HG03066 (cell line): ENCODE data around the gene ADSS1.
"Not testable (repeated sequence)": the region's sequence is repeated elsewhere in the genome, so short reads cannot be mapped to it uniquely, and the experiment has no call there.

Experiments
- ATAC-seq: cut with Tn5 transposase; IDR thresholded peaks from one replicate; pipeline ENCODE4 v1.9.1; 2021; ENCODE audit warnings: low read depth; ENCODE audit not compliant: unreplicated experiment

Gene ADSS1

DNA sequence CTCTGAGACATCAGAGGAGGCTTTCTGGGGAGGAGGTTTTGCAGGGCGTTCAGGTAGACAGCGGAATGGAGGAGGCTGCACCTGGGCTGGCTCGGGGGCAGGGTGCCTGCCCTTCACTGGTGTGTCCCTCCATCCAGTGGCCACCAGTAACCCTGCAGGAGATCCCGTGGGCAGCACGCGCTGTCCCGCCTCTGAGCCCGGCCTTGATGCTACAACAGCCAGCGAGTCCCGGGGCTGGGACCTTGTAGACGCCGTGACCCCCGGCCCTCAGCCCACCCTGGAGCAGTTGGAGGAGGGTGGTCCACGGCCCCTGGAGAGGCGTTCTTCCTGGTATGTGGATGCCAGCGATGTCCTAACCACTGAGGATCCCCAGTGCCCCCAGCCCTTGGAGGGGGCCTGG, 10.0 kb upstream of the ADSS1 start:
- no peak for ATAC-seq

GRCh38 chr14:104714681-104715080, 9.3 kb upstream of the ADSS1 start:
- no peak for ATAC-seq

- ATAC-seq = no peak
Observed at GRCh38 chr14:104715416-104715815, 8.6 kb upstream of the ADSS1 start.

DNA sequence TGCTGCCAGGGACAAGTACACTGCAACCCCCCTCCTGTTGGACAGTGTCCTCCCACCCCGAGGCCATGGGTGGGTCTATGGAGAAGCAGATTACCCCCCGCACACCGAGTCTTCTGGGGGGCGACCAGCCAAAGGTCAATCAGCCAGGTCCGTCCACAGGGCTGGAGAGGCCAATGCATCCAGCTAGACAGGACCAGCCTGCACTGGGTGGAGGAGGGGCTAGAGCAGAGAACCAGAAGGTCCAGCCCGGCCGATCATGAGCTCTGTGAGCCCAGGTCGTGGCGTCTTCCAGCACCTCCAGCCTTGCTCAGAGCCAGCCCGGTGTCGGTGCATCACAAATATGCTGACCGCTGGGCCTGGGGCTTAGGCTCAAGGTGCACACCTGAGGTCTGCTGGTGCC, 8.2 kb upstream of the ADSS1 start:
- ATAC-seq = no peak

DNA sequence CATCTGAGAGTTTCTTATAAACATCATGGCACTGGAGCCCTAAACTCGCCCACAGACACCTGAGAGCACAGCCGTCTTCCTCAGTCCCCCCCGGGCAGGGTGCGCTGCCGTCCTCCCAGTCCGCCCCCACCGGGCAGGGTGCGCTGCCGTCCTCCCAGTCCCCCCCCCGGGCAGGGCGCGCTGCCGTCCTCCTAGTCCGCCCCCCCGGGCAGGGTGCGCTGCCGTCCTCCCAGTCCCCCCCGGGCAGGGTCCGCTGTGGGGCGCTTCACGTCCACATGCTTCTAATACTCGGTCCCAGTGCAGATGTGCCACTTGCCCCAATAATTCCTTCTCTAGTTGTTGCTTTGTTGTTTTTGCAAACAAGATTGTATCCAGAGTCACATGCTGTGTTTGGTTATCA, 6.9 kb upstream of the ADSS1 start:
- ATAC-seq = no peak

- ATAC-seq = no peak
Observed at GRCh38 chr14:104717646-104718045, 6.4 kb upstream of the ADSS1 start.

DNA sequence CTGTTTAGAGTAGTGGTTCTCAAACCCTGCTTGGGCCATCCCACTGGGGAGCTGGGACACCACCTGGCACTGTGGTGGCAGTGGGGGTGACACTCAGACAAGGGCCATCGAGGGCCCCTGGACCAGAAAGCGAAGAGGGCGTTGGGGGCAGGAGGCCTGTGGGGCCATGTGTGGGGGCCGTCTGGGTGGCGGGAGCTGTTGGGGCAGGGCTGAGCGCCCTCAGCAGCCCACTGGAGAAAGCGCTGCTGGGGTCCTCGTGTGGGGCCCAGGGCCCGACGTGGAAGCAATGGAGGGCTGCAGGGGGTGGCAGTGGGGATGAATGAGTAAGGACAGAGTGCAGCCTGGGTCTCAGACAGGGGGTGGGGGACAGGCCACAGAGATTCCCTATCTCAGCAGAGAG, 5.9 kb upstream of the ADSS1 start:
- no peak for ATAC-seq

- ATAC-seq = no peak
Observed at GRCh38 chr14:104718871-104719270, 5.2 kb upstream of the ADSS1 start.

DNA sequence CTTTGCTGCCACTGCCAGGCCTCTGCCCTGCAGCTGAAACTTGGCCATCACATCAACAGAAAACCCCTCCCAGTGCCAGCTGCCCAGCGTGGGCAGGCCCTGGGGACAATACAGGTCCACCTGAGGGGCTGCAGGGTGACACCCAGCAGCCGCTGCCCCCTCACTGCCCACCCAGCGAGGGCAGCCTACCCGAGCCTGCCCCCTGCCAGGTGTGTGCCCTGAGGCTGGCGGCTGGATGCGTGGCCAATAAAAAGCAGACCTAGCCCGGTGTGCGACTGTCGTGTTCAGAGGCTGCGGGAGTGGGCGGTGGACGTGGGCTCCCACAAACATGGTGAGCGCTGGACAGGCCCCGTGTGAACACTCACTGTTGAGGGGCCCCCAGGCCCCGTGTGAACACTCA, 4.7 kb upstream of the ADSS1 start:
- no peak for ATAC-seq

- ATAC-seq = no peak
Observed at GRCh38 chr14:104721505-104722431, 2.3 kb upstream of the ADSS1 start.

DNA sequence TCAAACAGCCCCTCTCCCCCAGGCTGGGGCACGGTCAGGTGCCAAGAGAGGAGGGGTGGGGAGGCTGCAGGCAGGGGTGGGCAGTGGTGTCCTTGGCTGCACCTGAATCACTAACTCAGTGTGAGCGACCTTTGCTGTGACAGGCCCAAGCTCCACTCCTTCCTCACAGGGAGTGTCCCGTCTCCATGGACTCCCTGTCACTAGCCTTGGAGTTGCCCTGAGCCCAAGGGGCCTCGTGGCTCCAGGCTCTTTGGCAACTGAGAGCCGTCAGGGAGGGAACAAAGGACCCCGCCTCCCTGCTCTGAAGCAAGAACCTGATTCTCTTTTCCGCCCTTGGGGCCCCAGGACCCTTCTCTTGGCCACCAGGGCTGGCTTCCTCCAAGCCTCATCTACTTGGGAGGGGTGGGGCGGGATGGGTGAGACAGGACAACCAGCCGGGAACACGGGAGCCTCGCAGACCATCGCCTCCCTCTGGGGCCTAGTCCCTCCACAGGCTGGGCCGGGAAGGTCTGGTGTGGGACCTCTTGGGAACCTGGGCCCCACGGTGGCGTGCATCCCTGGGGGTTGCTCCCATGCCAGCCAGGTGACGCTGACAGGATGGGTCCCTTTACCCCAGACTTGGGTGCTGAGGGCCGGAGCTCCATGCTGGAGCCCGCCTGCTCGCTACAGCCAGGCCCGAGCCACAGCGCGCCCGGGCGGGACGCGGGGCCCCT, 935 bp upstream of the ADSS1 start:
- ATAC-seq = no peak

- no peak for ATAC-seq
Observed at GRCh38 chr14:104724407-104724980, 465 bp downstream of the ADSS1 start.

DNA sequence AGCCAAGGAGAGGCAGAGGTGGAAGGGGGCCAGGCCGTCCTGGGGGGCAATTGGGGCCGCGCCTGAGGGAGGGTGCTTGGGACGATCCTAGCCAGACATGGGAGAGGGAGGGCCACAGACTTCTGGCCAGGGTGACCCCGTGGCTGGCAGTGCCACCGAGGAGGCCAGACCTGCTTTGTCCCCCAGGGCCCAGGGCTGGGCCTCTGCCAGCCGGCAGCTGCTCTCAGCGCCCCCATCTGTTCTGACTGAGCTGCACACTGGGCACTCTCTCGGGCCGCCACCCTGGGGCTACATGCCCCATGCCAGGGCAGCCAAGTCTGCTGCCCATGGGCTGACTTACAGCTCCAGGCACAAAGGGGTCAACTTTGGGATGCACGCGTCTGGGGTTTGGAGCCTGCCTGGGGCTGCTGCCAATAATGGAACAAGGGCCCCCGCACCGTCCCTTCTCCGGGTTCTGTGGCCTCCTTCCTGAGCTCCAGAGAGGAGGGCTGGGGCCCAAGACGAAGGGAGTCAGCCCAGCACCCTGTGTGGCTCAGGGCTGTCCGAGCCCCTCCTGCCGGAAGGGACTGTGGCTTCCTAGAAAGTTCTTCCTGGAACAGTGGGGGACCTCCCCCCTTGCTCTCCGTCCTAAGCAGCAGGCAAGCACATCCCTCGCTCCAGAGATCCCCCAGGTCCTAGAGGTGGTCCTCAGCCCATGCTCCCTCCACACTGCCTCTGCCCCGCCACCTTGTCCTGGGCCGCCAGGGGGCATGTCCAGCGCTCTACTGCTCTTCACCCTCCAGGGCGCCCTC, 1.1 kb downstream of the ADSS1 start:
- ATAC-seq = no peak

DNA sequence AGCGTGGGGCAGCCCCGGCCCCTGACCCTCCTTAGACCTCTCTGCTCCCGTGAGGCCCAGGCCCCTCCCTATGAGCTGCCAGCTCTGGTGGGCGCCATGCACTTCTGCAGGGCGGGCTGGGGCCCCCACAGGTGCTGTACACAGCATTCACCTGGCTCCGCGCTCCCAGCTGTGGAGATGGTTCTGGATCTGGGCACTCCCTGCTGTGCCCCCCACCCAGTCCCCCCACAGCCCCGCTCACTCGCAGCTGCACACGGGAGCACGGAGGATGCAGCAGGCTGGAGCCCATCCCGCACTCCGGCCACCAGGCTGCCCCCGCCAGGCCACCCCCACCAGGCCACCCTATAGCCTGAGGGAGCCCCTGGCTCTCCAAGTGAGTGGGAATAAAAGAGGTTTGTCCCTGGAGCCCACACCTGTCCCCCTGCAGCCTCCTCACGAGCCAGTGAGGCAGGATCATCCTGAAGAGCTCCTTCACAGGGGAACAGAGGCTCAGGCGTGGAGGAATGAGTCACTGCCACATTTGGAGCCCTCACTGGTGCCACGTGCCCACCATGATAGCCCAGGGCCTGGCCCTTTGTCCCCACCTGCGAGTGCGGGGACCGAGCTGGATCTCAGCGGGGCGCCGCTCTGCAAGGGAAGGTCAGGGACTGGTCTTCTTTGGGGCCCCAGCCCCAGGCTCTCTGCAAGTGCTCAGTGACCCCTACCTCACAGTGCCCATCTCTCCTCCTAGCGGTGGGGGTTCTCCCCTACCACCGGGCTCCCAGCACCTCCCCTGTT, 1.9 kb downstream of the ADSS1 start:
- no peak for ATAC-seq

- ATAC-seq = no peak
Observed at GRCh38 chr14:104726600-104727451, 2.8 kb downstream of the ADSS1 start.

DNA sequence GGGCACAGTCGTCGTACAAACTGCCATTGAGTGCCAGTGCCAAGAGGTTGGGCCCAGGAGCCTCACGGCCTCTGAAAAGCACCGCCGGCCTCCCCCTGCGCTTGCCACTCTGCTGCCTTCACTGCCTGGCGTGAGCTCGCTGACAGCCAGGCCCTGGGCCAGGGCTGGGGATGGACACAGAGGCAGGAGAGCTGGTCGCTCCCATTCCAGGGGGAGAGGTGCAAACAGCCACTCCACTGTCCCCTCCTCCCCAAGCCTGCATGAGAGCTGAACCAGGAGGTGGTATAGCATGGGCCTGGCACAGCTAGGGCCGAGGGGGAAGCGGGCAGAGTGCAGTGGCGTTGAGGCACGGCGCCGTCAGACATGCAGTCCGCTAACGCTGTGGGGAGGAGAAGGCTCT, 4.6 kb downstream of the ADSS1 start:
- no peak for ATAC-seq

DNA sequence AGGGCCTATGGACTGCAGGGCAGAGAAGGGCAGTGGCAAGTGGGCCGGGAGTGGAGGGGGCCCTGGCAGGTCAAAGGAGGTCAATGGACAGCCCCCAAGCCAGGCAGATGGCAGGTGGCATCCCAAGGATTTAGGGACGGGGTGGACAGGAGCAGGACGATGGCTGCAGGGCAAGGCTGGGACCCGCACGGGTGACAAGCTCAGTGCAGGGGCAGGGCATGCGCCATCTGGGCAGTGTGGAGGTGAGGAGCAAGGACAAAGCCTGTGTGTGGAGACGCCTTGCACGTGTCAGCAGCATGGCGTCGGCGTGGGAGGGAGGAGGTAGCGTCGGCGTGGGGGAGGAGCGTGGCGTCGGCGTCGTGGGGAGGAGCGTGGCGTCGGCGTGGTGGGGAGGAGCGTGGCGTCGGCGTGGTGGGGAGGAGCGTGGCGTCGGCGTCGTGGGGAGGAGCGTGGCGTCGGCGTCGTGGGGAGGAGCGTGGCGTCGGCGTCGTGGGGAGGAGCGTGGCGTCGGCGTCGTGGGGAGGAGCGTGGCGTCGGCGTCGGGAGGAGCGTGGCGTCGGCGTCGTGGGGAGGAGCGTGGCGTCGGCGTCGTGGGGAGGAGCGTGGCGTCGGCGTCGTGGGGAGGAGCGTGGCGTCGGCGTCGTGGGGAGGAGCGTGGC, 5.3 kb downstream of the ADSS1 start:
- ATAC-seq = not testable (repeated sequence)

GRCh38 chr14:104729835-104730181, 5.8 kb downstream of the ADSS1 start:
- no peak for ATAC-seq

- no peak for ATAC-seq
Observed at GRCh38 chr14:104730487-104730886, 6.5 kb downstream of the ADSS1 start.
